Mononuclear cell (primary cell): Measurements from ENCODE around the gene TANGO6. TPM values are rescaled to one million over a fixed set of nuclear protein-coding genes. Genes with fewer than 3 reads are reported as not detected.

Experiments used
- H3K27me3 ChIP-seq: 2 replicates; pipeline ENCODE4 v1.6.0; 2011; ENCODE audit warnings: low read length, control low read depth; ENCODE audit not compliant: insufficient read depth
- H3K4me1 ChIP-seq: 2 replicates; pipeline ENCODE4 v1.5.1; 2011; ENCODE audit warnings: mild to moderate bottlenecking, low read length, control low read depth; ENCODE audit not compliant: insufficient read depth
- H3K4me3 ChIP-seq: 2 replicates; pipeline ENCODE4 v1.5.1; 2011; ENCODE audit warnings: mild to moderate bottlenecking, low read length, moderate library complexity
- H3K9me3 ChIP-seq: 2 replicates; pipeline ENCODE4 v1.5.1; 2011; ENCODE audit warnings: low read depth, mild to moderate bottlenecking, control low read depth, low read length
- total RNA-seq: library from RNA; depleted of rRNA; stranded (reverse); fragments of >200 nt; gene quantifications from one replicate; pipeline ENCODE4 v1.2.3, GENCODE V29; 2012

TANGO6 gene
- total RNA-seq, 1 donor: 15.2 TPM

- no peak overlapping the region for H3K4me3 ChIP-seq
- no peaks in the 10 kb centered on the region for H3K4me1 ChIP-seq
- H3K9me3 ChIP-seq: no peaks in the 10 kb centered on the region
- H3K27me3 ChIP-seq: no peaks in the 10 kb centered on the region
These were observed 108.9 kb downstream of the TANGO6 start for GRCh38 chr16:68951991-68952877.

- no peak overlapping the region for H3K4me3 ChIP-seq
- H3K4me1 ChIP-seq: no peaks in the 10 kb centered on the region
- H3K27me3 ChIP-seq: no peaks in the 10 kb centered on the region
- H3K9me3 ChIP-seq: no peaks in the 10 kb centered on the region
These were observed 111.7 kb downstream of the TANGO6 start for GRCh38 chr16:68954911-68955635.

GRCh38 chr16:68960910-68961309 is 117.6 kb downstream of the TANGO6 start:
- Histone ChIP-seq H3K9me3 (no peaks in the 10 kb centered on the region), H3K4me3 (no peak overlapping the region), H3K4me1 (peaks cover 9% of the 10 kb centered on the region), H3K27me3 (no peaks in the 10 kb centered on the region)

- Histone ChIP-seq H3K4me1 (peaks cover 9% of the 10 kb centered on the region), H3K27me3 (no peaks in the 10 kb centered on the region), H3K4me3 (no peak overlapping the region), H3K9me3 (no peaks in the 10 kb centered on the region)
These were observed 118.6 kb downstream of the TANGO6 start for GRCh38 chr16:68961778-68962402.

GRCh38 chr16:68969338-68969737 is 126.0 kb downstream of the TANGO6 start:
- no peaks in the 10 kb centered on the region for H3K4me1 ChIP-seq
- H3K4me3 ChIP-seq: no peak overlapping the region
- H3K9me3 ChIP-seq: no peaks in the 10 kb centered on the region
- H3K27me3 ChIP-seq: no peaks in the 10 kb centered on the region

GRCh38 chr16:68972013-68972412 is 128.7 kb downstream of the TANGO6 start:
- H3K27me3 ChIP-seq: no peaks in the 10 kb centered on the region
- no peak overlapping the region for H3K4me3 ChIP-seq
- H3K4me1 ChIP-seq: no peaks in the 10 kb centered on the region
- no peaks in the 10 kb centered on the region for H3K9me3 ChIP-seq

- no peaks in the 10 kb centered on the region for H3K9me3 ChIP-seq
- H3K4me3 ChIP-seq: no peak overlapping the region
- H3K4me1 ChIP-seq: no peaks in the 10 kb centered on the region
- no peaks in the 10 kb centered on the region for H3K27me3 ChIP-seq
These were observed 129.4 kb downstream of the TANGO6 start for GRCh38 chr16:68972720-68973119.

GRCh38 chr16:68973611-68974120 is 130.3 kb downstream of the TANGO6 start:
- Histone ChIP-seq H3K4me3 (no peak overlapping the region), H3K9me3 (no peaks in the 10 kb centered on the region), H3K27me3 (no peaks in the 10 kb centered on the region), H3K4me1 (no peaks in the 10 kb centered on the region)

- Histone ChIP-seq H3K9me3 (no peaks in the 10 kb centered on the region), H3K4me1 (no peaks in the 10 kb centered on the region), H3K4me3 (no peak overlapping the region), H3K27me3 (no peaks in the 10 kb centered on the region)
These were observed 135.1 kb downstream of the TANGO6 start for GRCh38 chr16:68978303-68978954.

GRCh38 chr16:68980695-68981315 is 137.5 kb downstream of the TANGO6 start:
- H3K4me3 ChIP-seq: no peak overlapping the region
- no peaks in the 10 kb centered on the region for H3K9me3 ChIP-seq
- H3K27me3 ChIP-seq: no peaks in the 10 kb centered on the region
- H3K4me1 ChIP-seq: no peaks in the 10 kb centered on the region

GRCh38 chr16:68981971-68982370 is 138.6 kb downstream of the TANGO6 start:
- Histone ChIP-seq H3K4me3 (no peak overlapping the region), H3K27me3 (no peaks in the 10 kb centered on the region), H3K9me3 (no peaks in the 10 kb centered on the region), H3K4me1 (no peaks in the 10 kb centered on the region)

GRCh38 chr16:68984467-68984866 is 141.1 kb downstream of the TANGO6 start:
- H3K4me3 ChIP-seq: no peak overlapping the region
- no peaks in the 10 kb centered on the region for H3K27me3 ChIP-seq
- H3K9me3 ChIP-seq: no peaks in the 10 kb centered on the region
- H3K4me1 ChIP-seq: no peaks in the 10 kb centered on the region

GRCh38 chr16:68985268-68985667 is 141.9 kb downstream of the TANGO6 start:
- H3K4me1 ChIP-seq: no peaks in the 10 kb centered on the region
- no peaks in the 10 kb centered on the region for H3K27me3 ChIP-seq
- H3K9me3 ChIP-seq: no peaks in the 10 kb centered on the region
- no peak overlapping the region for H3K4me3 ChIP-seq

- no peak overlapping the region for H3K4me3 ChIP-seq
- no peaks in the 10 kb centered on the region for H3K9me3 ChIP-seq
- no peaks in the 10 kb centered on the region for H3K27me3 ChIP-seq
- H3K4me1 ChIP-seq: no peaks in the 10 kb centered on the region
These were observed 142.5 kb downstream of the TANGO6 start for GRCh38 chr16:68985855-68986254.
